Measurements from ENCODE around the gene SLC8A3. TPM values are rescaled to one million over a fixed set of nuclear protein-coding genes. Genes with fewer than 3 reads are reported as not detected.

The SLC8A3 gene
- total and polyA plus RNA-seq, 10 of the 15 experiments (the other 5 are each of a cell fraction or from before 2014, with no cell fraction given): 0.04 to 0.17 (median 0.13) TPM; not detected in 3

DNA sequence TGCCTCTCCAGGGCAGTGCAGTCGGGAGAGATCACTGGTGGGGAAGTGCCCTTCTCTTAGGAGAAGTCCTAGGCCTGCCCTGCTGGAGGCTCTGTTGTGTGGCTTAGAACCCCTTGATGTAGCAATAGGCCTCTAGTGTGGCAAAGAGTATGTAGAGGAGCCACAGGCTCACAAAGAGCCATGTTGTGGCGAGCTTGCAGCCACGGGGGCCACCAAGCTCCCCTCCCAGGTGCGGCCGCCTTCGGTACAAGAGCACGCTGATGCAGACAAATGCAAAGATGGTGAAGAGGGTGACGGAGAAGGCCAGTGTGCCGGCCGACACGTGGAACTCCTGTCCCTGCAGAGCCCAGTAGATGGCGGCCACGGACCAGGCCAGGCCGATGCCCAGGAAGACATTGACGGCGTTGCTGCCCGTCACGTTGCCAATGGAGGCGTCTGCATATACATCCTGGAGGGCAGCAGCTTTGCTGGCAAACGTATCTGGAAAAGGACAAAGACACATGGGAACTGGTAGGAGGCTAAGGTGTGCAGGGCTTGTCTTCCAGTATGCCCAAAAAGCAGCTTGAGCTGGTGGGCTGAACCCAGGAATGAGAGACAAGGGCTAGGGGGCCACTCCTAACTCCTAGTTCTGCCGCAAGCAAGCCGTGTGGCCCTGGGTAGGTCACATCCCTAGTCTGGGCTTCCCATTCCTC, 142.8 kb downstream of the SLC8A3 start:
- Histone ChIP-seq H3K9me3 (replicated peaks; ENCODE audit: control insufficient read depth, insufficient read depth, low read length) (no peaks in the 10 kb centered on the region), H3K4me3 (no peak overlapping the region), H3K4me1 (ENCODE audit: control insufficient read depth, insufficient read depth, low read length) (no peaks in the 10 kb centered on the region), H3K79me2 (ENCODE audit: control insufficient read depth, insufficient read depth, low read length) (no peaks in the 10 kb centered on the region), H3K4me2 (ENCODE audit: control insufficient read depth, insufficient read depth) (no peak overlapping the region), H3K36me3 (ENCODE audit: control insufficient read depth in 2 of 2, insufficient read depth in 2 of 2, low read length in 1 of 2) (no peaks in the 10 kb centered on the region), H3K27me3 (replicated peaks in 1 of 2; ENCODE audit: control insufficient read depth in 2 of 2, insufficient read depth in 2 of 2, low read length in 1 of 2) (no peaks in the 10 kb centered on the region), H3K27ac (ENCODE audit: control insufficient read depth, insufficient read depth) (no peak overlapping the region), H3K9ac (ENCODE audit: control insufficient read depth, insufficient read depth, low read length) (no peak overlapping the region), H4K20me1 (ENCODE audit: control insufficient read depth, insufficient read depth) (no peaks in the 10 kb centered on the region), H2AFZ (ENCODE audit: control insufficient read depth, low read depth, low read length) (no peak overlapping the region; the same call in 1 of the 2 replicates)
- 51% methylated on average over 22 of the region's 22 CpGs for WGBS (ENCODE audit: insufficient coverage, insufficient replicate concordance, low lambda C conversion rate, missing lambda C conversion rate)
- ChIA-PET CTCF (interaction anchor here (1.1 to 1.9 kb wide), 3 partner anchors 28 to 212 kb away, joined by 3 to 10 read pairs (median 7); no protein-coding TSS in a partner anchor), SMC1A (ENCODE audit: uncharacterized antibody, unreplicated experiment) (interaction anchor here (1.3 kb wide), 1 partner anchor 30 kb away, joined by 3 read pairs; no protein-coding TSS in a partner anchor), RAD21 (ENCODE audit: unreplicated experiment) (no interaction called here), POLR2A (interaction anchor here (0.6 kb wide), 1 partner anchor 1055 kb away, joined by 3 read pairs; no protein-coding TSS in a partner anchor)
- TF ChIP-seq PBX3 (IDR thresholded peaks at IDR 0.05; ENCODE audit: insufficient replicate concordance, low read depth, low read length) (no peak), ESRRA (IDR thresholded peaks at IDR 0.05; ENCODE audit: low read length) (no peak), MAX (IDR thresholded peaks at IDR 0.05; ENCODE audit: low read depth, low read length) (no peak), BHLHE40 (IDR thresholded peaks at IDR 0.05; ENCODE audit: borderline replicate concordance in 1 of 2, low read depth in 2 of 2, low read length in 1 of 2) (peak in 1 of 2 experiments; percentile 7; a peak in 1 of 4 replicates), NRF1 (conservative IDR thresholded peaks at IDR 0.05; ENCODE audit: low read depth, low read length) (no peak), SMC3 (IDR thresholded peaks at IDR 0.05; ENCODE audit: borderline replicate concordance, low read length) (peak; percentile 23; the same call in 1 of the 2 replicates), GABPA (IDR thresholded peaks at IDR 0.05; ENCODE audit: low read depth) (no peak), NBN (IDR thresholded peaks at IDR 0.05) (no peak), BRCA1 (IDR thresholded peaks at IDR 0.05; ENCODE audit: low read depth, low read length) (no peak), RAD21 (IDR thresholded peaks at IDR 0.05; ENCODE audit: insufficient read depth, low read depth, low read length) (peak; percentile 37)
- TF ChIP-seq, protein P1, sequence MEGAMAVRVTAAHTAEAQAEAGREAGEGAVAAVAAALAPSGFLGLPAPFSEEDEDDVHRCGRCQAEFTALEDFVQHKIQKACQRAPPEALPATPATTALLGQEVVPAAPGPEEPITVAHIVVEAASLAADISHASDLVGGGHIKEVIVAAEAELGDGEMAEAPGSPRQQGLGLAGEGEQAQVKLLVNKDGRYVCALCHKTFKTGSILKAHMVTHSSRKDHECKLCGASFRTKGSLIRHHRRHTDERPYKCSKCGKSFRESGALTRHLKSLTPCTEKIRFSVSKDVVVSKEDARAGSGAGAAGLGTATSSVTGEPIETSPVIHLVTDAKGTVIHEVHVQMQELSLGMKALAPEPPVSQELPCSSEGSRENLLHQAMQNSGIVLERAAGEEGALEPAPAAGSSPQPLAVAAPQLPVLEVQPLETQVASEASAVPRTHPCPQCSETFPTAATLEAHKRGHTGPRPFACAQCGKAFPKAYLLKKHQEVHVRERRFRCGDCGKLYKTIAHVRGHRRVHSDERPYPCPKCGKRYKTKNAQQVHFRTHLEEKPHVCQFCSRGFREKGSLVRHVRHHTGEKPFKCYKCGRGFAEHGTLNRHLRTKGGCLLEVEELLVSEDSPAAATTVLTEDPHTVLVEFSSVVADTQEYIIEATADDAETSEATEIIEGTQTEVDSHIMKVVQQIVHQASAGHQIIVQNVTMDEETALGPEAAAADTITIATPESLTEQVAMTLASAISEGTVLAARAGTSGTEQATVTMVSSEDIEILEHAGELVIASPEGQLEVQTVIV (IDR thresholded peaks at IDR 0.05; ENCODE audit: borderline replicate concordance, partially characterized antibody): no peak
- TF ChIP-seq, protein P2, sequence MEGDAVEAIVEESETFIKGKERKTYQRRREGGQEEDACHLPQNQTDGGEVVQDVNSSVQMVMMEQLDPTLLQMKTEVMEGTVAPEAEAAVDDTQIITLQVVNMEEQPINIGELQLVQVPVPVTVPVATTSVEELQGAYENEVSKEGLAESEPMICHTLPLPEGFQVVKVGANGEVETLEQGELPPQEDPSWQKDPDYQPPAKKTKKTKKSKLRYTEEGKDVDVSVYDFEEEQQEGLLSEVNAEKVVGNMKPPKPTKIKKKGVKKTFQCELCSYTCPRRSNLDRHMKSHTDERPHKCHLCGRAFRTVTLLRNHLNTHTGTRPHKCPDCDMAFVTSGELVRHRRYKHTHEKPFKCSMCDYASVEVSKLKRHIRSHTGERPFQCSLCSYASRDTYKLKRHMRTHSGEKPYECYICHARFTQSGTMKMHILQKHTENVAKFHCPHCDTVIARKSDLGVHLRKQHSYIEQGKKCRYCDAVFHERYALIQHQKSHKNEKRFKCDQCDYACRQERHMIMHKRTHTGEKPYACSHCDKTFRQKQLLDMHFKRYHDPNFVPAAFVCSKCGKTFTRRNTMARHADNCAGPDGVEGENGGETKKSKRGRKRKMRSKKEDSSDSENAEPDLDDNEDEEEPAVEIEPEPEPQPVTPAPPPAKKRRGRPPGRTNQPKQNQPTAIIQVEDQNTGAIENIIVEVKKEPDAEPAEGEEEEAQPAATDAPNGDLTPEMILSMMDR (IDR thresholded peaks at IDR 0.05 in 2 of 3, conservative IDR thresholded peaks at IDR 0.05 in 1 of 3; ENCODE audit: control insufficient read depth in 2 of 3, extremely low read depth in 1 of 3, insufficient read depth in 1 of 3, low read depth in 3 of 3, low read length in 3 of 3): peak; percentile 35 to 63 (median 40); a peak in 4 of 6 replicates
- no peak for FAIRE-seq
- intact Hi-C loops (cut with micrococcal nuclease; ENCODE audit: unreplicated experiment): loop anchor here (10.0 kb wide), 1 partner anchor 769 kb away; no protein-coding TSS in a partner anchor
- no TSS peak for BruUV-seq (replicated peaks)
- peak; percentile 85 for ATAC-seq
- in situ Hi-C loops (cut with MboI): no loop called here
- DNase-seq (ENCODE audit: low read depth, low spot score): no peak
